BE2C (cell line): ENCODE data around the gene USH1C.

Experiments
- DNase-seq: peaks from one replicate; pipeline ENCODE4 v3.0.0-alpha.2; 2020
- H3K27me3 ChIP-seq: fragments of 250-450 bp; sonication (Bioruptor Pico); 2 replicates; pipeline ENCODE4 v1.5.1; 2020; ENCODE audit warnings: mild to moderate bottlenecking
- H3K36me3 ChIP-seq: fragments of 250-450 bp; sonication (Bioruptor Pico); 2 replicates; pipeline ENCODE4 v1.5.1; 2020; ENCODE audit warnings: mild to moderate bottlenecking
- H3K4me1 ChIP-seq: fragments of 250-450 bp; sonication (Bioruptor Pico); 2 replicates; pipeline ENCODE4 v1.5.1; 2020
- H3K4me3 ChIP-seq: 2 replicates; pipeline ENCODE4 v1.5.1; 2011; ENCODE audit warnings: low read depth, low read length
- H3K9me3 ChIP-seq: fragments of 250-450 bp; sonication (Bioruptor Pico); 2 replicates; pipeline ENCODE4 v1.5.1; 2020
- CTCF ChIP-seq: IDR thresholded peaks from 2 replicates; pipeline ENCODE4 v1.5.1; 2012; ENCODE audit warnings: mild to moderate bottlenecking, low read depth, low read length

Gene USH1C

GRCh38 chr11:17504330-17505107, 39.7 kb downstream of the USH1C start:
- no peak overlapping the region for H3K4me3 ChIP-seq
- peak; percentile 81 for DNase-seq
- no peaks in the 10 kb centered on the region for H3K27me3 ChIP-seq
- H3K4me1 ChIP-seq, result no peaks in the 10 kb centered on the region
- H3K9me3 ChIP-seq, result no peaks in the 10 kb centered on the region
- peak; percentile 75 for TF ChIP-seq CTCF
- no peaks in the 10 kb centered on the region for H3K36me3 ChIP-seq

- Histone ChIP-seq H3K9me3 (no peaks in the 10 kb centered on the region), H3K36me3 (no peaks in the 10 kb centered on the region), H3K27me3 (no peaks in the 10 kb centered on the region), H3K4me3 (no peak overlapping the region), H3K4me1 (no peaks in the 10 kb centered on the region)
- DNase-seq, result no peak
- TF ChIP-seq CTCF, result no peak
These were observed 41.6 kb downstream of the USH1C start for GRCh38 chr11:17502630-17503029.

GRCh38 chr11:17500673-17501072, 43.5 kb downstream of the USH1C start:
- Histone ChIP-seq H3K4me3 (no peak overlapping the region), H3K27me3 (no peaks in the 10 kb centered on the region), H3K4me1 (no peaks in the 10 kb centered on the region), H3K9me3 (no peaks in the 10 kb centered on the region), H3K36me3 (no peaks in the 10 kb centered on the region)
- no peak for DNase-seq
- no peak for TF ChIP-seq CTCF

- TF ChIP-seq CTCF, result no peak
- no peaks in the 10 kb centered on the region for H3K27me3 ChIP-seq
- no peak overlapping the region for H3K4me3 ChIP-seq
- DNase-seq, result no peak
- H3K36me3 ChIP-seq, result no peaks in the 10 kb centered on the region
- no peaks in the 10 kb centered on the region for H3K9me3 ChIP-seq
- no peaks in the 10 kb centered on the region for H3K4me1 ChIP-seq
These were observed 45.7 kb downstream of the USH1C start for GRCh38 chr11:17498475-17498874.

GRCh38 chr11:17498058-17498457, 46.2 kb downstream of the USH1C start:
- Histone ChIP-seq H3K36me3 (no peaks in the 10 kb centered on the region), H3K9me3 (no peaks in the 10 kb centered on the region), H3K4me3 (no peak overlapping the region), H3K27me3 (no peaks in the 10 kb centered on the region), H3K4me1 (no peaks in the 10 kb centered on the region)
- DNase-seq, result no peak
- TF ChIP-seq CTCF, result no peak

- Histone ChIP-seq H3K27me3 (no peaks in the 10 kb centered on the region), H3K4me3 (no peak overlapping the region), H3K4me1 (no peaks in the 10 kb centered on the region), H3K36me3 (no peaks in the 10 kb centered on the region), H3K9me3 (no peaks in the 10 kb centered on the region)
- TF ChIP-seq CTCF, result no peak
- no peak for DNase-seq
These were observed 47.8 kb downstream of the USH1C start for GRCh38 chr11:17496406-17496805.
